ENCODE data around the gene ZMYM5.
"Not testable (repeated sequence)": the region's sequence is repeated elsewhere in the genome, so short reads cannot be mapped to it uniquely, and the experiment has no call there.

The ZMYM5 gene

GRCh38 chr13:19818223-19818842 lies 45.1 kb downstream of the ZMYM5 start:
- FAIRE-seq = no peak

GRCh38 chr13:19817510-19818158 lies 45.8 kb downstream of the ZMYM5 start:
- no peak for FAIRE-seq

GRCh38 chr13:19817106-19817505 lies 46.3 kb downstream of the ZMYM5 start:
- no peak for FAIRE-seq

DNA sequence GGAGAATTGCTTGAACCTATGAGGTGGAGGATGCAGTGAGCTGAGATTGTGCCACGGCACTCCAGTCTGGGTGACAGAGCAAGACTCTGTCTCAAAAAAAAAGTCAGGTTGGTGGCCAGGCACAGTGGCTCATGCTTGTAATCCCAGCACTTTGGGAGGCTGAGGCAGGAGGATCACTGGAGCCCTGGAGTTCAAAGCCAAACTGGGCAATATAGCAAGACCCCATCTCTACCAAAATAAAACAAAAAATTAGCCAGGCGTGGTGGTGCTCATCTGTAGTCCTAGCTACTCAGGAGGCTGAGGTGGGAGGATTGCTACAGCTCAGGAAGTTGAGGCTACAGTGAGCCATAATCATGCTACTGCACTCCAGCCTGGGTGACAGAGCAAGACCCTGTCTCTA lies 47.6 kb downstream of the ZMYM5 start:
- FAIRE-seq = not testable (repeated sequence)

DNA sequence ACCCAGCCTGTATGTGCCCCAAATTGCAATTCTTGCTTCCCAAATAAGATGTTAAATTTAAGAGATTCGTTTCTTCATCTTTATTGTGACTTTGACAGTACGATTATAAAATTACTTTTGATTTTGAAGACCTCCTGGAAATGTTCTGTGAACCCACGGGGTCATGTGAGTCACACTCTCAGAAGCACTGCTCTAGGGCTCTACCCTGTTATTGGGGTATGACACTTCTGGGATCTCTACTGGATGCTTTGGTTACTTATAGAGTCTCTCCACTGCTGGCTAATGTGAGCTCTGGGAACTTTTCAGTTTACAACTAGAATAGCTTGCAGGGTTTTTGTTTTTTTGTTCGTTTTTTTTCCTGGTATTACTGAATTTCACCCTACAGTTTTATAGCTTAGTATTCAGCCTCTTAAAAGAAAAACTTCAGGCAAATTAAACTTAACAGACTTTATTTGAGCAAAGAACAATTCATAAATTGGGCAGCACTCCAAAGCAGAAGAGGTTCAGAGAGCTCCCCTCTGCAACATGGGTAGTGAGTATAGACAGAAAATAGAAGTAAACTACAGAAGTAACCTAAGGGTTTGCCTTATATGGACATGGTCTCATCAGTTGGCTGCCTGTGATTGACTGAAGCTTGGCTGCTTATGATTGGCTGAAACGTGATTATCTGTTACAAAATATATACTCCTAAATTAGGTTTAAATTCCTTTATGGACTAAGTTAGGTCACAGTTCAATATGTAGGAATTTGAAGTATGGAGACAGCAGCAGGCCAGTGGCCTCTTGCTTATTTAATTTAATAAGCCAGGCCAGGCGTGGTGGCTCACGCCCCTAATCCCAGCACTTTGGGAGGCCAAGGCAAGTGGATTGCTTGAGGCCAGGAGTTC lies 52.2 kb downstream of the ZMYM5 start:
- FAIRE-seq = no peak

- no peak for FAIRE-seq
These were observed 53.3 kb downstream of the ZMYM5 start for GRCh38 chr13:19810151-19810550.

DNA sequence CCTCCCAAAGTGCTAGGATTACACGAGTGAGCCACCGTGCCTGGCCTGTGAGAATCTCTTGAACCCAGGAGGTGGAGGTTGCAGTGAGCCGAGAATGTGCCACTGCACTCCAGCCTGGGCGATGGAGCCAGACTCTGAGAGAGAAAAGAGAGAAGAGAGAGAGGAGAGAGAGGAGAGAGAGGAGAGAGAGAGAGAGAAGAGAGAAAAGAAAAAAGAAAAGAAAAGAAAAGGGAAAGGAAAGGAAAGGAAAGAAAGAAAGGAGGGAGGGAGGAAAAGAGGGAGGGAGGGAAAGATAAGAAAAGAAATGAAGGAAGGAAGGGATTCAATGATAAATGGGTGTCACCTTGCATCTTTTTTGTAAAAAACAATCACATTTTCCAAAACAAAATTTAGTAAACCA lies 57.7 kb downstream of the ZMYM5 start:
- no peak for FAIRE-seq

- no peak for FAIRE-seq
These were observed 67.5 kb downstream of the ZMYM5 start for GRCh38 chr13:19795956-19796355.

GRCh38 chr13:19794631-19795030 lies 68.8 kb downstream of the ZMYM5 start:
- FAIRE-seq = no peak

- no peak for FAIRE-seq
These were observed 71.4 kb downstream of the ZMYM5 start for GRCh38 chr13:19791953-19792537.

GRCh38 chr13:19782727-19783682 lies 80.4 kb downstream of the ZMYM5 start, which contains the start of gene PSPC1:
PSPC1 (minus strand) TSS chr13:19782945; CDS start chr13:19782757, 188 bp downstream.
- peak; percentile 96 for FAIRE-seq

GRCh38 chr13:19782049-19782726 lies 81.3 kb downstream of the ZMYM5 start:
- no peak for FAIRE-seq

DNA sequence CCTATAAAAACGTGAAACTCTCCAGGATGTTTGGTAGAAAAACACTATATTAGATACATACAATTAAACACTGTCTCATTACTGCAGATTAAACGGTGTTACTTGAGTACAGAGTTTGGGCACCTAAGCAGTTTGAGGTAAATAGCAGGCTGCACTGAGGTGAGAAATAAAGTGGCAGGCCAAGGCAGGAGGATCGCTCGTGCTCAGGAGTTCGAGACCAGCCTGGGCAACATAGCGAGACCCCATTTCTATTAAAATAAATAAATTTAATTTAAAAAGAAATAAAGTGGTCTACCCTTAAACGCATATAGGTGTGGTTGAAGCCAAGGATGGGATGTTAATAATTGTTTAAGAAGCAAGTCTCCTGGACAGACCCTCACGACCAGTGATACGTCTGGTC lies 81.9 kb downstream of the ZMYM5 start:
- FAIRE-seq = no peak

GRCh38 chr13:19780753-19781418 lies 82.6 kb downstream of the ZMYM5 start:
- not testable (repeated sequence) for FAIRE-seq
